Measurements from ENCODE around the gene MUC5AC.

The MUC5AC gene, protein sequence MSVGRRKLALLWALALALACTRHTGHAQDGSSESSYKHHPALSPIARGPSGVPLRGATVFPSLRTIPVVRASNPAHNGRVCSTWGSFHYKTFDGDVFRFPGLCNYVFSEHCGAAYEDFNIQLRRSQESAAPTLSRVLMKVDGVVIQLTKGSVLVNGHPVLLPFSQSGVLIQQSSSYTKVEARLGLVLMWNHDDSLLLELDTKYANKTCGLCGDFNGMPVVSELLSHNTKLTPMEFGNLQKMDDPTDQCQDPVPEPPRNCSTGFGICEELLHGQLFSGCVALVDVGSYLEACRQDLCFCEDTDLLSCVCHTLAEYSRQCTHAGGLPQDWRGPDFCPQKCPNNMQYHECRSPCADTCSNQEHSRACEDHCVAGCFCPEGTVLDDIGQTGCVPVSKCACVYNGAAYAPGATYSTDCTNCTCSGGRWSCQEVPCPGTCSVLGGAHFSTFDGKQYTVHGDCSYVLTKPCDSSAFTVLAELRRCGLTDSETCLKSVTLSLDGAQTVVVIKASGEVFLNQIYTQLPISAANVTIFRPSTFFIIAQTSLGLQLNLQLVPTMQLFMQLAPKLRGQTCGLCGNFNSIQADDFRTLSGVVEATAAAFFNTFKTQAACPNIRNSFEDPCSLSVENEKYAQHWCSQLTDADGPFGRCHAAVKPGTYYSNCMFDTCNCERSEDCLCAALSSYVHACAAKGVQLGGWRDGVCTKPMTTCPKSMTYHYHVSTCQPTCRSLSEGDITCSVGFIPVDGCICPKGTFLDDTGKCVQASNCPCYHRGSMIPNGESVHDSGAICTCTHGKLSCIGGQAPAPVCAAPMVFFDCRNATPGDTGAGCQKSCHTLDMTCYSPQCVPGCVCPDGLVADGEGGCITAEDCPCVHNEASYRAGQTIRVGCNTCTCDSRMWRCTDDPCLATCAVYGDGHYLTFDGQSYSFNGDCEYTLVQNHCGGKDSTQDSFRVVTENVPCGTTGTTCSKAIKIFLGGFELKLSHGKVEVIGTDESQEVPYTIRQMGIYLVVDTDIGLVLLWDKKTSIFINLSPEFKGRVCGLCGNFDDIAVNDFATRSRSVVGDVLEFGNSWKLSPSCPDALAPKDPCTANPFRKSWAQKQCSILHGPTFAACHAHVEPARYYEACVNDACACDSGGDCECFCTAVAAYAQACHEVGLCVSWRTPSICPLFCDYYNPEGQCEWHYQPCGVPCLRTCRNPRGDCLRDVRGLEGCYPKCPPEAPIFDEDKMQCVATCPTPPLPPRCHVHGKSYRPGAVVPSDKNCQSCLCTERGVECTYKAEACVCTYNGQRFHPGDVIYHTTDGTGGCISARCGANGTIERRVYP (N-terminal part only)

DNA sequence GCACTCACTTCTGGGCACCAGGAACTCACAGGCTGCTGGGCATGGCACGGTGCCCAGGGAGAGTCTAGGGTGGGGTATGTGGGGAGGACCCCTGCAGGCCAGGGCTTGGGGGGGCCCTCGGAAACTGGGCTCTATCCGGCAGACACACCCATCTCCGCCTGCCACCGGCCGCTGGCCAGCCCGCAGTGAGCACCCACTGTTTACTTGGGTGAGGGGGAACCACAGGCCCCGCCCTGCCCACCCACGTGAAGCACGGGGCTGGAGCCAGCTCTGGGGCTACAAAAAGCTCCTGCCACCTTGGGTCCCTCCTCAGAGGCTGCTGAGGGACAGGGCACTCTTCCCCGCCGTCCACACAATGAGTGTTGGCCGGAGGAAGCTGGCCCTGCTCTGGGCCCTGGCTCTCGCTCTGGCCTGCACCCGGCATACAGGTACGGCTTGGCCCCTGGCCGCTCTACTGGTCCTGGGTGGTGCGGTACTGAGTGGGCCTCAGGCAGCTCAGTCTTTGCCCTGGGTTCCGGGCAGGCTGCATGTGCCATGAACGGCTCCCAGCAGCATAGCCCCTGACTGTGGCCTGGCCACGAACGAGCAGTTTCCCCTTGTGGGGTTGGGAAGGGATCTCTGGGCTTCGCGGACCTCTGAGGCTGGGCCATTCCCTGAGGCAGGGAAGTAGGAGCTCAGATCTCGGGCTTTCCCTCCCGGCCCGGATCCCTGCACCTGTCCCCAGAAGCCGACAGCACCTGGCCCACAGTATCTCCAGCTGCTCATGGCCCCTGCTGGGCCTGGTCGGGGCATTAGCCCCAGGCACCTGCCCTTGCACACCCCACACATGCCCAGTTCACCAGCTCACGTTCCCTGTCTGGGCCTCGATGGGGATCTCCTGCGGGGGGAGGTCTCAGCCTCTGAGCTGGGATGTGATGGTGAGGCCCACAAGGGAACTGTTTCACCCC lies at the start of gene MUC5AC:
TSS of gene MUC5AC (plus strand) at position 309 of the 947 bp plus-strand sequence. CDS start at position 356, 47 bp downstream.
- TF ChIP-seq, protein P1, sequence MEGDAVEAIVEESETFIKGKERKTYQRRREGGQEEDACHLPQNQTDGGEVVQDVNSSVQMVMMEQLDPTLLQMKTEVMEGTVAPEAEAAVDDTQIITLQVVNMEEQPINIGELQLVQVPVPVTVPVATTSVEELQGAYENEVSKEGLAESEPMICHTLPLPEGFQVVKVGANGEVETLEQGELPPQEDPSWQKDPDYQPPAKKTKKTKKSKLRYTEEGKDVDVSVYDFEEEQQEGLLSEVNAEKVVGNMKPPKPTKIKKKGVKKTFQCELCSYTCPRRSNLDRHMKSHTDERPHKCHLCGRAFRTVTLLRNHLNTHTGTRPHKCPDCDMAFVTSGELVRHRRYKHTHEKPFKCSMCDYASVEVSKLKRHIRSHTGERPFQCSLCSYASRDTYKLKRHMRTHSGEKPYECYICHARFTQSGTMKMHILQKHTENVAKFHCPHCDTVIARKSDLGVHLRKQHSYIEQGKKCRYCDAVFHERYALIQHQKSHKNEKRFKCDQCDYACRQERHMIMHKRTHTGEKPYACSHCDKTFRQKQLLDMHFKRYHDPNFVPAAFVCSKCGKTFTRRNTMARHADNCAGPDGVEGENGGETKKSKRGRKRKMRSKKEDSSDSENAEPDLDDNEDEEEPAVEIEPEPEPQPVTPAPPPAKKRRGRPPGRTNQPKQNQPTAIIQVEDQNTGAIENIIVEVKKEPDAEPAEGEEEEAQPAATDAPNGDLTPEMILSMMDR (IDR thresholded peaks at IDR 0.05) = no peak
- no peak for TF ChIP-seq ZFX (IDR thresholded peaks at IDR 0.05; ENCODE audit: borderline replicate concordance)
- H3K27ac ChIP-seq = no peak within 1 kb of the TSS

- no peak for TF ChIP-seq ZFX (IDR thresholded peaks at IDR 0.05; ENCODE audit: borderline replicate concordance)
- TF ChIP-seq, protein P1 (IDR thresholded peaks at IDR 0.05) = no peak
- H3K27ac ChIP-seq = no peak overlapping the region
Observed at GRCh38 chr11:1108246-1108900, 49.4 kb upstream of the MUC5AC start.

DNA sequence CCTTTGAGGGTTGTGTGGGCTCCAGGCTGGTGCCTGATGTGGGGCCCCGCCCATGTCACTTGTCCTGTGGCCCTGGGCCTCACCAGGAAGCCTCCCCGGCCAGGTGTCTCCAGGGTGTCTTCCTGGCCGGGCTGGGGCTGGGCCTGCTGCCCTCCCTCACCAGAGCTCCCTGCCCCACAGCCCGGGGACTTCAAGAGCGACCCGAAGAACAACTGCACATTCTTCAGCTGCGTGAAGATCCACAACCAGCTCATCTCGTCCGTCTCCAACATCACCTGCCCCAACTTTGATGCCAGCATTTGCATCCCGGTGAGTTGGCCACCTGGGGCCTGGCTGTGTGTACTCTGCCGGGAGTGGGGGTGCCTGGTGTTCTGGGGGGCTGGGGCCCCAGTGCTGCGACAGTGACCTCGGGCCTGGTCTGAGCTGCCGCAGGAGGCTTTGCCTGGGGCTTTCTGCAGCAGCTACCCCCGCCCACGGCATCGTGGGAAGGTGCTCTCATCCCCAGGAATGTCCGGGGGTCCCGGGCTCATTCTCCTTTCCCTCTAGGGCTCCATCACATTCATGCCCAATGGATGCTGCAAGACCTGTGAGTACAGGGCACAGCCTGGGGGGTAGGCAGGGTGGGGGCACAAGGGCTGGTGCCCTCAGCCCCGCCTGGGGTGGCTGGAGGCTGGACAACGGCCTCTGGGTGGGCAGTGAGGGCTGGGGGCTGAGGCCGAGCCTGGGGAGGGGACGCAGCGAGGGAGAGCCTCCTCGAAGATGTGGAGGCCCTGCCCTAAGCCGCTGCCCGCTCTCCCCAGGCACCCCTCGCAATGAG lies 48.4 kb upstream of the MUC5AC start:
- TF ChIP-seq, protein P1 (IDR thresholded peaks at IDR 0.05) = no peak
- no peak for TF ChIP-seq ZFX (IDR thresholded peaks at IDR 0.05; ENCODE audit: borderline replicate concordance)

GRCh38 chr11:1109918-1110705 lies 47.6 kb upstream of the MUC5AC start:
- H3K27ac ChIP-seq = no peak overlapping the region

More for the DNA sequence above, 48.4 kb upstream of the MUC5AC start:
- H3K27ac ChIP-seq = no peak overlapping the region

More at GRCh38 chr11:1109918-1110705, 47.6 kb upstream of the MUC5AC start:
- TF ChIP-seq ZFX (IDR thresholded peaks at IDR 0.05; ENCODE audit: borderline replicate concordance) = no peak
- TF ChIP-seq, protein P1 (IDR thresholded peaks at IDR 0.05) = no peak
